Thoracic aorta (tissue), 2 donors: ENCODE results near the gene ADORA2B. TPM values are rescaled to one million over a fixed set of nuclear protein-coding genes. Genes with fewer than 3 reads are reported as not detected.
A peak's percentile ranks its signal among the peaks of the same experiment; 100 is the strongest.

ENCODE experiments used
- ATAC-seq: fragments of 150-250 bp; one replicate; pipeline ENCODE4 v1.8.0; 2017; ENCODE audit warnings: low read depth; ENCODE audit not compliant: insufficient number of reproducible peaks, low FRiP score
- DNase-seq: peaks from one replicate; pipeline ENCODE4 v3.0.0-alpha.2; 2020; ENCODE audit warnings: low spot score
- H3K27ac ChIP-seq, 2 donors: fragments of 200-600 bp; sonication (generic); 1 replicate in 1 of 2; 2 replicates in 1 of 2; pipeline ENCODE4 v1.5.1; 2016; ENCODE audit warnings: mild to moderate bottlenecking in 2 of 2, moderate library complexity in 2 of 2
- H3K27me3 ChIP-seq: fragments of 200-600 bp; sonication (generic); replicated peaks from 2 replicates; pipeline ENCODE4 v1.6.0; 2016; ENCODE audit warnings: mild to moderate bottlenecking; ENCODE audit not compliant: insufficient read depth
- H3K36me3 ChIP-seq: fragments of 200-600 bp; sonication (generic); one replicate; pipeline ENCODE4 v1.5.1; 2016
- H3K4me1 ChIP-seq, 2 donors: fragments of 200-600 bp; sonication (generic); 1 replicate in 1 of 2; 2 replicates in 1 of 2; pipeline versions ENCODE4 v1.5.1 to v1.6.0; 2016; ENCODE audit warnings: low read depth in 2 of 2, mild to moderate bottlenecking in 1 of 2; ENCODE audit not compliant: control insufficient read depth in 1 of 2
- H3K4me3 ChIP-seq: fragments of 200-600 bp; sonication (generic); 2 replicates; pipeline ENCODE4 v1.5.1; 2016; ENCODE audit warnings: mild to moderate bottlenecking
- H3K9me3 ChIP-seq: fragments of 200-600 bp; sonication (generic); 2 replicates; pipeline ENCODE4 v1.5.1; 2016
- total RNA-seq, 2 donors: library from RNA; depleted of rRNA; stranded (reverse); fragments of >200 nt; gene quantifications; one replicate each; pipeline versions ENCODE4 v1.1.0 to v1.2.3, GENCODE V29; 2016
- TF ChIP-seq, protein P1 (sequence below): fragments of 200-600 bp; sonication (generic); IDR thresholded peaks from one replicate; pipeline ENCODE4 v1.5.1; 2019; ENCODE audit warnings: antibody characterized with exemption

ADORA2B gene
- total RNA-seq, 2 donors from 2014 or later: 1.6 TPM; not detected in 1

DNA sequence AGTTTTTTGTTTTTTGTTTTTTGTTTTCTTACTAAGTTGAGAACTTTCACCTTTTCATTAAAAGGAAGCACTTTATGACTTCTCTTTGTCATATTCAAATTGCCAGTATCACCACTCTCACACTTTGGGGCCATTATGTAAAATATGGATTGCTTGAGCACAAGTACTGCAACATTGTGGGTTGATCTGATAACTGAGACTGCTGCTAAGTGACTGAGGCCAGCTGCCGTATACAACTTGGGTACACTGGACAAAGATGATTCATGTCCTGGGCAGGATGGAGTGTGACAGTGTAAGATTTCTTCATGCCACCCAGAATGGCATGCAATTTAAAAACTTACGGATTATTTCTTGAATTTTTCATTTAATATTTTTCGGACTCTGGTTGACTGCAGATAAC is 62.5 kb downstream of the ADORA2B start:
- no peaks in the 10 kb centered on the region for H3K27me3 ChIP-seq
- TF ChIP-seq, protein P1, sequence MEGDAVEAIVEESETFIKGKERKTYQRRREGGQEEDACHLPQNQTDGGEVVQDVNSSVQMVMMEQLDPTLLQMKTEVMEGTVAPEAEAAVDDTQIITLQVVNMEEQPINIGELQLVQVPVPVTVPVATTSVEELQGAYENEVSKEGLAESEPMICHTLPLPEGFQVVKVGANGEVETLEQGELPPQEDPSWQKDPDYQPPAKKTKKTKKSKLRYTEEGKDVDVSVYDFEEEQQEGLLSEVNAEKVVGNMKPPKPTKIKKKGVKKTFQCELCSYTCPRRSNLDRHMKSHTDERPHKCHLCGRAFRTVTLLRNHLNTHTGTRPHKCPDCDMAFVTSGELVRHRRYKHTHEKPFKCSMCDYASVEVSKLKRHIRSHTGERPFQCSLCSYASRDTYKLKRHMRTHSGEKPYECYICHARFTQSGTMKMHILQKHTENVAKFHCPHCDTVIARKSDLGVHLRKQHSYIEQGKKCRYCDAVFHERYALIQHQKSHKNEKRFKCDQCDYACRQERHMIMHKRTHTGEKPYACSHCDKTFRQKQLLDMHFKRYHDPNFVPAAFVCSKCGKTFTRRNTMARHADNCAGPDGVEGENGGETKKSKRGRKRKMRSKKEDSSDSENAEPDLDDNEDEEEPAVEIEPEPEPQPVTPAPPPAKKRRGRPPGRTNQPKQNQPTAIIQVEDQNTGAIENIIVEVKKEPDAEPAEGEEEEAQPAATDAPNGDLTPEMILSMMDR: no peak
- no peaks in the 10 kb centered on the region for H3K9me3 ChIP-seq
- H3K4me1 ChIP-seq: peaks cover 0 to 7% of the 10 kb centered on the region in 2 donors
- ATAC-seq (no peak), DNase-seq (no peak)
- H3K4me3 ChIP-seq: no peak overlapping the region
- peaks cover 41% of the 10 kb centered on the region for H3K36me3 ChIP-seq
- H3K27ac ChIP-seq: no peak overlapping the region

DNA sequence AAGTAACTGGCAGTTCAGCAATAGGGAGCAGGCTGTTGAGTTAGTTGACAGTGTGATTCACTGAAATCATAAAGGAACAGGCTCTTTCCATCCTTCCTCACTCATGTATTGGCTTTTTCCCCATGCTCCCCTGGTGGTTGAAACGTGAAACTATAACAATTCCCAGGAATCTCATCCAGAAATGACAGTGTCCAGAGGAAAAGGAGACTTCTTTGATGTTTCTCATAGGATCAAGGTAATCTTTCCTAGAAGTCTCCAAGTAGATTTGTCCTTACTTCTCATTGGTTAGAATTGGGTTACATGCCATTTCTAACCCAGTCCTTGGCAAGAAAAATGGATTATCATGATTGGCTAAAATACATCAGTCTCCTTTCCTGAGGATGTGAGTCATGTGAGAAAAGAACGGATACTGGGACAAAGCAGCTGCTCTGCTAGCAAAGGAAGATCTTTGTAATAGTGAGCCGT is 69.0 kb downstream of the ADORA2B start:
- no peaks in the 10 kb centered on the region for H3K9me3 ChIP-seq
- TF ChIP-seq, protein P1: peak; percentile 59
- DNase-seq (no peak), ATAC-seq (peak; percentile 31)
- H3K36me3 ChIP-seq: peaks cover 7% of the 10 kb centered on the region
- H3K27me3 ChIP-seq: no peaks in the 10 kb centered on the region
- H3K4me1 ChIP-seq: peaks cover 12 to 19% of the 10 kb centered on the region in 2 donors
- H3K4me3 ChIP-seq: no peak overlapping the region
- H3K27ac ChIP-seq: peak overlapping the region in 1 of 2 donors; percentile 24

DNA sequence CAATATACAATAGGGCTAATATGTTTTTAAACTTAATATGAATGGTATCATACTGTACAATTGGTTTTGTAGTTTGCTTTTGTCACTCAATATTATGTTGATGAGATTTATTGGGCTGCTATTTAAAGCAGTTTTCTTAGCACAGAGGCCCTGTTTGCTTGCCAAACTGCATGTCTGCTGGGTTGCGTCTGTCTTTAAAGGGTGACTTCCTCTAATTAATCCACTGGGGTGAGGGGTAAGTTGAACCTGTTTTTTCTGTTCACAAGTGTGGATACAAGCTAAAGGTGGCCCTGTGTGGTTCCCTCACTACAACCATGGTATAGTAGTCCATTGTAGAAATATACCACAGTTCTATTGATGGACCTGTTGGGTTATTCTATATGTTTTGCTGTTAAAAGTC is 74.4 kb downstream of the ADORA2B start:
- H3K27ac ChIP-seq: no peak overlapping the region
- ATAC-seq (no peak), DNase-seq (no peak)
- H3K4me3 ChIP-seq: no peak overlapping the region
- H3K27me3 ChIP-seq: no peaks in the 10 kb centered on the region
- TF ChIP-seq, protein P1: no peak
- H3K9me3 ChIP-seq: no peaks in the 10 kb centered on the region
- H3K4me1 ChIP-seq: peaks cover 2 to 4% of the 10 kb centered on the region in 2 donors
- peaks cover under 1% of the 10 kb centered on the region for H3K36me3 ChIP-seq

DNA sequence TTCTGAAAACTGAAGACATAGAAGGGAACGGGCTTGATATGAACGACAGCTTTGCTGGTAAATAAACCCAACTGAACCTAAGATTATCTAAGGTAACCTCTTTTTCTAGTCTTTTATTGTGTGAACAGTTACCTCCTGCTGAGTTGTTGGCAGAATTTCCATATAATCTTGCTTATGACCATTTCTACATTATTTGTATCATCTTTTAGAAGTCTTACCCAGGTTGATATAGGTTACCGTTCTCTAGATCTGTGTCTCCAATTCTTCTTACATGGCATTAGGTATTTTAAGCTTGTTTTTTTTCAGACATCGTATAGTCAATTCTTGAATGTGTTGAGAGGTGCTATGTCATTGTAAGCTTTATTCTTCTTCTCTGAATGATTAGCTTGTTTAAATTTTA is 79.0 kb downstream of the ADORA2B start:
- ATAC-seq: no peak
- DNase-seq: no peak
- no peak overlapping the region for H3K27ac ChIP-seq
- no peak overlapping the region for H3K4me3 ChIP-seq
- TF ChIP-seq, protein P1: no peak
- H3K36me3 ChIP-seq: peaks cover 24% of the 10 kb centered on the region
- no peaks in the 10 kb centered on the region for H3K27me3 ChIP-seq
- H3K9me3 ChIP-seq: no peaks in the 10 kb centered on the region
- peaks cover 8 to 13% of the 10 kb centered on the region in 2 donors for H3K4me1 ChIP-seq

DNA sequence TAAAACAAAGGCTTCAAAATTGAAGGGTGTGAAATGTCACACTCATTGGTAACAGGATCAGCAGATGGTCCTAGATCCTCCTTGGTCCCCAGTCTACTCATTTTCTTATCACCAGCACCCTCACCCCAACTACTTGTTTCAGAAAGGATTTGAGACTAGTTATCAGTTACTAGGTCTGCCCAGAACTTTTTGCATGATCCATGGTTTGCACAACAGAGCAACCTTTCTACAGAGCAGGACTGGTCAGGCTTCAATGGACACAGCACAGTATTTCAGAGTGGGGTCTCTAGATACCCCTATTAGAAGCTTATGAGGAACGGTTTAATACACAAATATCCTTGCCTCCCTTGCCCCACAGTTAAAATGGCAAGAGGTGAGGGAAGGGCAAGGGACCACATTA is 80.3 kb downstream of the ADORA2B start:
- H3K36me3 ChIP-seq: peaks cover 24% of the 10 kb centered on the region

More for the DNA sequence above, 80.3 kb downstream of the ADORA2B start:
- TF ChIP-seq, protein P1: no peak
- DNase-seq (no peak), ATAC-seq (no peak)
- H3K4me3 ChIP-seq: no peak overlapping the region
- H3K27me3 ChIP-seq: no peaks in the 10 kb centered on the region
- H3K4me1 ChIP-seq: peaks cover 8 to 19% of the 10 kb centered on the region in 2 donors
- no peak overlapping the region for H3K27ac ChIP-seq
- H3K9me3 ChIP-seq: no peaks in the 10 kb centered on the region

Other genes starting within 250 kb of the ADORA2B start
- 10 to 100 TPM in 1 of 2 donors, 1 to 10 TPM in 1; 7.6 to 22.4 TPM for gene ZNF286A, start 245.4 kb upstream of the ADORA2B start, total RNA-seq
- gene TBC1D26, start 212.8 kb upstream of the ADORA2B start, total RNA-seq: not detected
- 10 to 100 TPM in 1 of 2 donors, 1 to 10 TPM in 1; 6.5 to 13.5 TPM for gene ZSWIM7, start 54.6 kb downstream of the ADORA2B start, total RNA-seq
- gene TTC19, start 54.7 kb downstream of the ADORA2B start, total RNA-seq: 10 to 100 TPM; 57.6 to 64.4 TPM